HFFc6 (cell line): ENCODE measurements around the gene GMPR2. TPM values are rescaled to one million over a fixed set of nuclear protein-coding genes. Genes with fewer than 3 reads are reported as not detected.
A peak's percentile ranks its signal among the peaks of the same experiment; 100 is the strongest.
"Not testable (repeated sequence)": the region's sequence is repeated elsewhere in the genome, so short reads cannot be mapped to it uniquely, and the experiment has no call there.

ENCODE experiments used
- DNase-seq: peaks from one replicate; pipeline ENCODE4 v3.0.0-alpha.2; 2018
- H3K27ac Mint-ChIP-seq: 2 replicates; pipeline ENCODE4 v1.8.0; 2020; ENCODE audit warnings: mild to moderate bottlenecking, mixed read lengths
- H3K27me3 Mint-ChIP-seq: 2 replicates; pipeline ENCODE4 v1.8.0; 2021; ENCODE audit warnings: mild to moderate bottlenecking, moderate library complexity, mixed read lengths; ENCODE audit not compliant: insufficient read depth
- H3K36me3 Mint-ChIP-seq: 2 replicates; pipeline ENCODE4 v1.8.0; 2021; ENCODE audit warnings: low read depth, mixed read lengths
- H3K4me1 Mint-ChIP-seq: 2 replicates; pipeline ENCODE4 v1.8.0; 2020; ENCODE audit warnings: low read depth, mixed read lengths
- H3K4me3 Mint-ChIP-seq: 2 replicates; pipeline ENCODE4 v1.8.0; 2020; ENCODE audit warnings: mild to moderate bottlenecking, moderate library complexity, mixed read lengths
- H3K9me3 Mint-ChIP-seq: 2 replicates; pipeline ENCODE4 v1.8.0; 2020; ENCODE audit warnings: mild to moderate bottlenecking, mixed read lengths
- CTCF ChIP-seq: fragments of 200-600 bp; sonication (generic); IDR thresholded peaks from 2 replicates; pipeline ENCODE4 v1.5.0; 2021; ENCODE audit warnings: antibody characterized with exemption, mild to moderate bottlenecking
- total RNA-seq, 6 experiments: library from RNA; stranded (reverse); fragmentation: NEBNext Ultra II Directional; extraction: Animal tissue kit (Norgen Biotek cat#: 25700); gene quantifications; 2 replicates in 1 of 6; 3 replicates in 5 of 6; pipeline ENCODE4 v1.2.3, GENCODE V29; 2021

The GMPR2 gene
- total RNA-seq, 6 experiments from 2014 or later, result 70.6 to 76.7 (median 73.6) TPM

- peaks cover 24% of the 10 kb centered on the region for H3K36me3 Mint-ChIP-seq
- peak; percentile 49; the same call in 1 of the 2 replicates for TF ChIP-seq CTCF
- peak within 1 kb of the TSS; percentile 97 for H3K4me3 Mint-ChIP-seq
- H3K4me1 Mint-ChIP-seq, result peaks cover 40% of the 10 kb centered on the region
- peaks cover 2% of the 10 kb centered on the region for H3K27me3 Mint-ChIP-seq
- DNase-seq, result peak; percentile 98
- H3K9me3 Mint-ChIP-seq, result no peaks in the 10 kb centered on the region
- peak within 1 kb of the TSS; percentile 100 for H3K27ac Mint-ChIP-seq
Observed at GRCh38 chr14:24212924-24213865, 19.5 kb upstream of the GMPR2 start, which contains the start of gene CHMP4A. Gene CHMP4A, minus strand, starts transcription at chr14:24213488. Its CDS starts 49 bp downstream, at chr14:24213439.

GRCh38 chr14:24213866-24214662 is 18.7 kb upstream of the GMPR2 start:
- peaks cover 2% of the 10 kb centered on the region for H3K27me3 Mint-ChIP-seq
- H3K27ac Mint-ChIP-seq, result peak overlapping the region; percentile 100
- peaks cover 44% of the 10 kb centered on the region for H3K4me1 Mint-ChIP-seq
- no peaks in the 10 kb centered on the region for H3K9me3 Mint-ChIP-seq
- H3K36me3 Mint-ChIP-seq, result peaks cover 20% of the 10 kb centered on the region; the same call in 1 of the 2 replicates
- peak overlapping the region; percentile 97 for H3K4me3 Mint-ChIP-seq
- TF ChIP-seq CTCF, result peak; percentile 22; the same call in 1 of the 2 replicates
- DNase-seq, result no peak

- DNase-seq, result peak; percentile 68
- Mint-ChIP-seq H3K27ac (peak within 1 kb of the TSS; percentile 100), H3K9me3 (no peaks in the 10 kb centered on the region), H3K4me1 (peaks cover 44% of the 10 kb centered on the region), H3K36me3 (peaks cover 11% of the 10 kb centered on the region; the same call in 1 of the 2 replicates), H3K27me3 (peaks cover 2% of the 10 kb centered on the region), H3K4me3 (peak within 1 kb of the TSS; percentile 97)
- TF ChIP-seq CTCF, result peak; percentile 79
Observed at GRCh38 chr14:24215495-24216344, 17.0 kb upstream of the GMPR2 start, which contains the start of gene MDP1. Gene MDP1, minus strand, starts transcription at chr14:24216066. Its CDS starts 111 bp downstream, at chr14:24215955.

GRCh38 chr14:24216345-24216699 is 16.4 kb upstream of the GMPR2 start:
- Mint-ChIP-seq H3K27ac (peak overlapping the region; percentile 91), H3K4me1 (peaks cover 43% of the 10 kb centered on the region), H3K4me3 (peak overlapping the region; percentile 97), H3K27me3 (peaks cover 2% of the 10 kb centered on the region), H3K36me3 (peaks cover 11% of the 10 kb centered on the region; the same call in 1 of the 2 replicates), H3K9me3 (no peaks in the 10 kb centered on the region)
- TF ChIP-seq CTCF, result no peak
- DNase-seq, result no peak

- H3K4me3 Mint-ChIP-seq, DNase-seq, H3K36me3 Mint-ChIP-seq, H3K9me3 Mint-ChIP-seq, H3K27me3 Mint-ChIP-seq: not testable (repeated sequence)
- Mint-ChIP-seq H3K27ac (peak overlapping the region; percentile 4; the same call in 1 of the 2 replicates), H3K4me1 (peaks cover 38% of the 10 kb centered on the region)
Observed at GRCh38 chr14:24216876-24217275, 15.9 kb upstream of the GMPR2 start.
